GM21390 (cell line): Measurements from ENCODE around the gene SENP8.
"Not testable (repeated sequence)": the region's sequence is repeated elsewhere in the genome, so short reads cannot be mapped to it uniquely, and the experiment has no call there.

Source experiments
- ATAC-seq: cut with Tn5 transposase; IDR thresholded peaks from one replicate; pipeline ENCODE4 v1.9.1; 2021; ENCODE audit not compliant: unreplicated experiment

Gene SENP8

DNA sequence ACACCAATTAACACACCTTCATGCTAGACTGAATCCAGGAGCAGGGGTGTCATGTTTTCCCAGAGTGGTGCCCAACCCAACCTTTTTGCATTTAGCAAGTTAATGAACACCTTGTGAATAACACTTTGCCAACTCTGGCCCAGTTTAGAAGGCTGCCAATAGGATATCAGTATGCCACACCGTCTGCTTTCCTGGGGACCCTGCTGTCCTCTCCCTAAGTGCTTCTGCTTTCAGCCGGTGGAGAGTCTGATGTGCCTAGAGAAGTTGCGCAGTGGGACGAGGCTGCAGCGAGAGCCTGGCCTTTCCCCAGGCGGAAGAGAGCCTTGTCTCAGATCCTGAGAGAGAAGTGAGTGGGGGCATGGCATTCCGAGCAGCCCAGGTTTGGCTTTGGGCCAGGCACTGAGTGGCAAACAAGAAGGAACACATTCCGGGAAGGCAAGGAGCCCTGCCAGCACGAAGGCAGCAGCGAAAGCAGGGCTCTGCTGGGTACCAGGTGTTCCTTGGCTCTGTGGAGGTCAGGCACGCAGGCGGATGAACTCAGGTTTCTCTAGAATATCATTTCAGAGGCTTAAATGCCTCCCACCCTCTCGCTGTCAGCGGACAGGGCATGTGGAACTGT, 36.9 kb downstream of the SENP8 start:
- ATAC-seq: no peak

DNA sequence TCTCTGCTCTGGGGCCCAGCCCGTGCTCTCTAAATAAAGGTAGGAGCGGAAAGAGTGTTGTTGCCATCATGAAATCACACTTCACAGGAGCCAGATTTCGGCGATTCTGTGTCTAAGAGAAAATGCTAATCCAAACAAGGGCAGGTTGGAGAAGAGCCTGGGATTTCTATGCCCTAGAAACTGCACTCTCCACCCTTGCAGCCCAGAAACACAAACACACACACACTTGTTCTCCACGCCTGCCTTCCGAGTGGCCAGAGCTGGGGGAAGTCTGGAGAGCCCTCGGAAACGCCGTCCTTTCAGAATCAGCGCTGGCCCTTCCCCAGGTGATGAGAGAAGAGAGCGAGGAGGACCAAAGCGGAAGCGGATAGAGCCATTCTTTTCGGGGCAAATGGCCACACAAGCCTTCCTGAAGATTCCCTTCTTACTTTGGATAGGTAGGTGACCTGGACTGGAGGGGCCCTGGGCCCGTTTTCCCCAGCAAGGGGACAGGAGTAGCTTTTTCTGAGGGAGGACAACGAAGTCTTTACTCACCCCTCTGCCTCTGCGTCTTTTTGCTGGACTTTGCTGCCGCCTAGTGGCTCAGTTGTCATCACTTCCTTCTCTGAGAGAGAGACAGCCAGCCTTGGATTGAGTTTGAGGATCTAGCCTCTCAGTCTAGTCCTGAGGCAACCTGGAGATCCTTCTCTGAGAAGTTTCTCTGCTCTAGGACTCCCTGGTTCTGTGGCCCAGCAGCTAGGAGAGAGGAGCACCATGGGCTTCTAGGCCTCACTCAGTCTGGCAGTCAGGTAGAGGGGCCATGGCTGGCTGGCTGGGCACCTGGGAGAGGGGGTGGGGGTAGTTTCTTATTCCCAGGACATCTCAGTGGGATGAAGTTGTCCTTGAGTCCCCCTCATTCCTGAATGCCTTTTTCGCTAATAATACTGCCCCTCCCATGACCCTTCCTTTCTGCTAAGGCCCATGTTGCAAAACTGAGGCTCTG, 37.7 kb downstream of the SENP8 start:
- peak; percentile 76 for ATAC-seq

DNA sequence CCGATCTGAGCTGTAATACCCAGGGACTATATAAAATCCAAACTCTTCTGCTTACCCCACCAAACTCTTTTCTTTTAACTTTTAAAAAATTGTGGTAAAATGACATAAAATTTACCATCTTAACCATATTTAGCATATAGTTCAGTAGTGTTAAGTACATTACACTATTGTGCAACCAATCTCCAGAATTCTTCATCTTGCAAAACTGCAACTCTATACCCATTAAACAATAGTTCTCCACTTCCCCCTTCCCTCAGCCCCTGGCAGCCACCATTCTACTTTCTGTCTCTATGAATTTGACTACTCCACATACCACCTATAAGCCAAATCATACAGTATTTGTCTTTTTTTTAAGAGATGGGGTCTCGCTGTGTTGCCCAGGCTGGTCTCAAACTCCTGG, 38.7 kb downstream of the SENP8 start:
- no peak for ATAC-seq

DNA sequence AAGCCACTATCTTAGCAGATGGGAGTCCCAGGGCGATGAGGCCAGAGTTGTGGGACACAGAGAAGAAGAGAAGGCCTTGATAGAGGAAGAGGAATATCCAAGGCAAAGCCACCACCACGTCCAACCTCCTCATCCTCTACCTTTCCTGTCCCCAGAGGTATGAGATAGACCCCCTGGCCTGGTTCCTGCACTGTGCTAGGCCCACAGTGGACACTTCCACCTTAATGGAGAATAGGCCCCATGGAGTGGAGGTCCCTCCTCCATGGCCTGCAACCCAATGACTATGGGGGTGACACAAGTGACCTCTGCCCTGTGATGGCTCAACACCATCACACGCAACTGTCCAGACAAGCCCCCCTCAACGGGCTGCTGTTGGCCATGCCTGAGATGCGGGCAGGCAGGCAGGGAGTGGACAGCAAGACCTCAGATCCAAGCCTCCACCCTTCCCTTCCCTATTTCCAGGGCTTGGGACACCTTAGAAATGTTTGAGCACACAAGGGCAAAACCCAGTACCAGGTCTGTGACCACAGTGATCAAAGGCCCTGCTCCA, 42.6 kb downstream of the SENP8 start:
- ATAC-seq: no peak

DNA sequence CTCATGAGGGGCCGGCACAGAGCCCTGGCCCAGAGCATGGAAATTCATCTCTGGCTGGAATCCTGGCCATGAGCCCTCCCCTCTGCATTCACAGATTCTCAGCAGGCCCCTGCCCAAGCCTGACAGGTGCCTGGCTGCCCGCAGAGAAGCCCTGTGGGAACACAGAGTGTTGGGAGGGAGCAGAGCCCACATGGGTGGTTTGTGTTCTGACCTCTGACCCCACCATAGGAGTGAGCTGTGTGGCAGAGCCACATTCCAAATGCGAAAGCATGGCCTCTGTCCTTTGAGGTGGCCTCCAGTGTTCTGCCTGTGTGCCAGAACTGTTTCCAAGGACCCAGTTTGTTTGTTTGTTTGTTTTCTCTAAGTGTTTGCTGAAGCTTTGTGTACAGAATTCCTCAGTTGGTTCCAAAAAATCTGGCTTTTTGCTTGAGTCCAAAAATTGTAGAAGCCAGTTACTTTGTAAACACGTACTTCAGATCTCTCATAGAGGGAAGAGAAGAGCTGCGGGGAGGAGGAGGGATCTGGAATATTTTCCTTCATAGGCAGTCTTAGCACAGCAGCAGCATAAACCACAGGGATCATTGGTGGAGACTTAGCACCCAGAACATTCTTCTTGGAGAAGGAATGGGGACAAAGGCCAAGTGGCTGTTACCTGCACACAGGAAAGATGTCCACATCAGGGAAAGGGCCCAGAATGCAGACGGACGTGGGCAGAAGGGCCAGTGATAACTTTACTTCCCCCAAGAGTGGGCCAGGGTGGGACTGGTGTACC, 43.3 kb downstream of the SENP8 start:
- no peak for ATAC-seq

DNA sequence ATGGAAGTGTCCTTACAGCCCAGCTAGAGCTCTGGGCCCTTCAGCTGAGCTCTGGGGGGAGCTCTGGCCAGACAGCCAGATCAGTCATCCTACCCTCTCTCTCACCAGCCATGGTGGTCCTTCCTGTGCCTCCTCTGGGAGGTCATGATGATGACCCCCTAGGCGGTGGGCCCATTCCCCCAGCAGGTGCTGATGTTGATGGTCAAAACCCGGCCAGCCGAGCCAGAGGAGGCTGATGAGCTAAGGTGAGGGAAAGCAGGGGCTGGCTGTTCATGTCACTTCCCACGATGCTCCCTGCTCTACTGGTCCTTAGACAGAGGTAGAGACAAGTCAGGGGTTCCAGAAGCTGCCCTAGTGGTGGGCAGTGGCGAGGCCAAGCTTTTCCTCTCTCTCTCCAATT, 44.4 kb downstream of the SENP8 start:
- no peak for ATAC-seq

DNA sequence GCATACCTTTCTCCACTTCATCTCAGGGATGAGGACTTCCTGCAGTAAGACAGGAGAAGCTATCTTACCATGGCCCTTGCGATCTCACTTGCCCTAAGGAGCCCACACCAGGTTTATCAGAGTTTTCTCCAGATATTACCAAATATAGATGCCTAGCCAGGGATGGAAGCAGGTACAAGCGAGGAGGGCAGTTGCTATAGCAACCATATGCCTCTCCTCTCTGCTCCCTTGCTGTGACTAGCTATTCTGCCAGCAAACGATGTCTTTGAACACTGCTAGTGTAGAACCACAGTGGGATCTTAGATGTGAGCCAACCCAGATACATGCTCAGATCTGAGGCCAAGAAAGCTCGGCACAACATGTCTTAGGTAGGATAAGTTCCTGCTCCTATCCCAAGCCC, 45.5 kb downstream of the SENP8 start:
- no peak for ATAC-seq

DNA sequence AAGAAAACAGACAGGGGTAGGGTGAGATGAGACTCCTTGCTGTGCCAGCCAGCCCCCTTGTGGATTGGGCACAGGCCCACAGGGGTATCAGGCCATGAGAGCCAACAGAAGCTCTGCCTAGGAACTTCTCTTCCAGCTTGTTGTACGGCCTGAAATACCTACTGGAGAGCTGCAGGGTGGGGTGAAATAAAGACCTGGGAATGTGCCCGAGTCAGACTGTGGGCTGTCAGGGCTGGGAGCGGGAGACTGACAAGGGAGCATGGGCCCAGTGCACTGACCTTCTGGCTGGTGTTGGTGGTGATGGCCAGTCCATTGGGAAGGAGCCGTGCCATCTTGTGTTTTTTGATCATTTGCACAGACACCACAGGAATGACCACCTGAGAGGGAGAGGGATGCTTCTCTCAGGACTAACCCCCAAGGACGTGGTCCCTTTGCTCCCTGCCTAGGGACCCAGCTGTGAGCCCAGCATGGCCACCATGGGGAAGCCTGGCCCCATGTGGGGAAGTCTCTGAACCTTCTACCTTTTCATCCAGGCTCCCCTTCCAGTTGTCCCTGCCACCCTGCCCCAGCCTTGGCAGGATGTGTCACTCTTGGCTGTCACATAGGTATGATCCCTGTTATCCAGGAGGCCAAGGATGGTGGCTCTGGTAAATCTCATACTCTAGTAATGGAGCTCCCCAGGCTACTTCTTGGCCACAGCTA, 48.7 kb downstream of the SENP8 start:
- ATAC-seq: no peak

DNA sequence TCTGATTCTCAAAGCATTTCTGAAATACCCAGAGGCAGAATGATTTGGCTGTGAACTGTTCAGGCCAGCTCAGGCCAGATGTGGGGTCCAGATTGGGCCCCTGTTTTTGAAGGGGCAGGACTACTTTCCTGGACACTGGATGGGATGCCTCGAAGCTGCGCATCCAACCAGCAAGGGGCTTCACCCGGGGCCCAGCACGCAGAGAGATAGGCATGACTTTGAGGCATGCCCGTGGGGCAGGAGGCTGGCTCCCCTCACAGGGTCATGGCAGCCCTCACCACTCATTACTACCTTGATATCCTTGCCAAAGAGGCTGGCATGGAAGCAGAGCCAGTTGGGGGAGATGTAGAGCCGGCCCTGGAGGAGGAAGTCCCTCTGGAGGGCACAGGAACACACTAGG, 49.2 kb downstream of the SENP8 start:
- ATAC-seq: no peak

DNA sequence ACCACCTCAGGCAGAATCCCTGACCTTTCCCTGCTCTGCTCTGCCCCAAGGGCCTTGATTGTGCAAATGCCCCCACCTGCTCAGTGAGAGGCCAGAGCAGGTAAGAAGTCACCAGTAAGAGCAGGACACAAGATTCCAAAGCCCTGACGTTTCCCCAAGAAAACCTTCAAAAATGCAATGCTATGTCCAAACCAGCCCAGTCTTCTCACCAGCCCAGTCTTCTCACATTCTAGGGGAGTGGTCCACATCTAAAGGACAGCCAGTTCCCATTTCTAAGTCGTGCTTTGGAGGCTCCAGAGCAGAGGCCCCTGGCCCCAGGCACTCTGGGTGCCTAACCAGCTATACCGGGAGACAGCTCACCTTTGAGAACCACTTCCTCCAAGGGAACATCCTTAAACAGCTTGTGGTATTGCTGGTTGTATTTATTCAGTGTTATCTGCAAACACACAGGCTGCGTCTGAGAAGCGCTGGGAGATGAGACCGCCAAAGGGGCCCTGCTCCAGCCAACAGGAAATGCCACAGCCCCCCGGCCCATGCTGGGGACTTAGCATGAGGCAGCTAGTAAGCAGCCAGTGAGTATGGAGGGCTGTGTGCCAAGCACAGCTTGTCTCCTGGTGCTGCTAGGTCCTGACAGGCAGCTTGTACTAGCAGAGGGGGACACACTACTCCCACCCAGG, 50.1 kb downstream of the SENP8 start:
- no peak for ATAC-seq

DNA sequence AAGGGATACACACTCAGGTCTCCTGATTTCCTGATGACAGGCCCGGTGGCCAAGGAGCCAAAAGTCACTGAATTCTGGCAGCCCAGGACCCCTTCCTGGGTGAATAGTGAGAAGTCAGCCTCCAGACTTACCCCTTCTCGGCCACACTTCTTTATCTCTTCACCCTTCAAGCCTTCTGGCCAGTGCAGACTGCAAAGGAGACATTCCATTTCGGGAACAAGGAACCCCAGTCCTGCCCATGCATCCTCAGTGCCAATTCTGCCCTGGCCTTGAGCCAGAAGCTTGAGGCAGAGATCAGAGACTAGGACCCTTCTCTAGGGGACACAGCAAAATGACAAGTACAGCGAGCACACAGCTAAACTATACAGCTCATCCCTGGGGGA, 50.6 kb downstream of the SENP8 start:
- no peak for ATAC-seq

DNA sequence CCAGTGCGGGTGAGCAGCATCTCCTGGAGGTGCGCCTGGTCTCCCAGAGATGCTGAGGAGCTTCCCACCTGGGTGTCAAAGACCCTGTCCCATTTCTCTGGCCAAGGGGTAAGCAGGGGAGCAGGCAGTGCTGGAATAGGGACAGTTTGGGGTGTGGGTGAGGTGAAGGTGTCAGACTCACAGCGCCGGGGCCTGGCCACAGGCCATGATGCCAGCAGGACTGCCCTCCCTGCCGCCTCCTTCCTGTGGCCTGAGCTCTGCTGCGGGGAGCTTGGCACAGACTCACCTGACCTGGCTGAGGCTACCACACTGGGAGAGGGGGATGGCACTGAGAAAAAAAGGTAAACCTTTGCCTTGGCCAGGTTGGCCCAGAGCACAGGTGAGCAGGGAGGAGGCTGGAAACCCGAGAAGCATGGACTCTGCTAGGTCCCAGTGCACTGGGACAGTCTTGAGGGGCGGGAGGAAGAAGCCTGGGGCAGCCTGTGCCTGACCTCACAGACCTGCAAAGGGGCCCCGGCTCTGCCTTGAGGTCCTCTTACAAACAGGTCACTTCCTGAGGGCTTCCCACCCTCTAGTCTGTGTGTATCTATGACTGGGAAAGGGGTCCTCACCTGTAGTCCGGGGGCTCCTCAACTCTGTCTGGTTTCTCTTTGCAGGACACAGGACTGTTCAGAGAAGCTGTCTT, 51.2 kb downstream of the SENP8 start:
- no peak for ATAC-seq

DNA sequence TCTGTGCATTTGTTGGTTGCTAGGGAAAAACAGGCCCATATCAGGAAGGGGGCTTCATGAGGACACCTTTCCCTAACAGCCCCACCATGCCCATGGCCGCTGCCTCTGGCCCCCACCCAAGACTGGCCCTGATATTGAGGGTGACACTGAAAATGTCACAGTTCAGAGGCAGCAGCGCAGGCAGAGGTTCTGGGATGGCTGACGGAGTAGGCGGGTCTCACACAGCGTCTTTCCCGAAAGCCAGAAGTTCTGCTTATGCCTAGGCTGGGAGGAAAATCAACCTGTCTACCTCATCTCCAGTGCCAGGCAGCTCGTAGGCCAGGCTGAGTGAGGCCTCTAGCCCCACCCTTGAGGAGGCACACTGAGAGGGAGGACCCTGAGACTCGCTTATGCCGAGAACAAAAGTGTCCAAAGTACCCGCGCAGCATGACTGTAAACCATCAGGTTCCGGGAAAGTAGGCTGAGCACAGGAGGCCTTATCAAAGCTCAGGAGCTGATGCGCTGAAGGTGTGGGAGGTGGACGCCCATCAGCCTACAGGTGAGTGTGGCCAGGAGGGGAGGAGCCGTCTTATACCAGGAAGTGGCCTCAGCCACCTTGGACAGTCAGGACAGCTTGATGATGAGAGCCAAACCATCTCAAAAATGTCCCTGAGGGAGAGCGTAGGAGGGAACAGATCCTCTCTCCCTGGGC, 51.9 kb downstream of the SENP8 start:
- no peak for ATAC-seq

DNA sequence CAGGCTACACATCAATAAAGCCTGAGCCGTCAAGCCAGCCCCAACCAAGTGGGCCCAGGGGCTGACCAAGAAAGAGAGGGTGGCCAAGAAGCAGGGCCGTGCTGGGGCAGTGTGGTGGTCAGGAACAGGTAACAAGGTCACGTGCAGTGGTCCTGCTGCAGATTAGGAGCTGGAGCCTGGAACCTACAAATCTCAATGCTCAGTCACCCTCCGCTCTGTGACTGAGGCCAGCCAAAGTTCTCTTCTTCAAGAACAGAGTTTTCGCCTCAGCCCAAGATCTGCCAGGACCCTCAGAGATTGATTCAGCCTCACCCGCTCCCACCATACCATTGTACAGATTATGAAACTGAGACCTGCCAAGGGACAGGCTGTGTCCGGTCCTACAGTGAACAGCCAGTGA, 52.5 kb downstream of the SENP8 start:
- ATAC-seq: no peak

DNA sequence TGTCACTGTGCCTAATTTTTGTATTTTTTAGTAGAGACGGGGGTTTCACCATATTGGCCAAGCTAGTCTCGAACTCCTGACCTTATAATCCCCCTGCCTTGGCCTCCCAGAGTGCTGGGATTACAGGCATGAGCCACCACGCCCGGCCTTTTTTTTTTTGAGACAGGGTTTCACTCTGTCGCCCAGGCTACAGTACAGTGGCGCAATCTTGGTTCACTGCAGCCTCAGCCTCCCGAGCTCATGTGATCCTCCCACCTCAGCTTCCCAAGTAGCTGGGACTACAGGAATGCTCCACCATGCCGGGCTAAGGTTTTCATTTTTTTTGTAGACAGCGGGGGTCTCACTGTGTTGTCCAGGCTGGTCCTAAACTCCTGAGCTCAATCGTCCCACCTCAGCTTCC, 53.8 kb downstream of the SENP8 start:
- not testable (repeated sequence) for ATAC-seq

DNA sequence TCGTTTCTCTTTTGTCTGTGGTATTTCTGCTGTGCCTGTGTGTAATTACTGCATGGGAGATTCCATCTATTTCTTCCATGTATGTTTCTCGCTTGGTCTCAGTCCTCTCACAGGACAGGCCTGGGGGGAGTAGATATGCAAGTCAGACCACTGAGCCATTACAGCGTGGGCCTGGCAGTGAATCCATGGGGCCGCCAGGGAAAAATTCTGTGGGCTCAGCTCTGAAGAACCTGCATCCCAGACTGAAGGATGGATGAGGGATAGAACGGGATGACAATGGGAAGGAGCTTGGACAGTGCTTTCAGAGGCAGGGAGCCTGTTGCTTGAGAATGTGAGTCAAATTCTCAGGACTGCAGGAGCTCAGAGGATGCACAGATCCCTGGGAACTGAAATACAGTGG, 54.6 kb downstream of the SENP8 start:
- no peak for ATAC-seq

DNA sequence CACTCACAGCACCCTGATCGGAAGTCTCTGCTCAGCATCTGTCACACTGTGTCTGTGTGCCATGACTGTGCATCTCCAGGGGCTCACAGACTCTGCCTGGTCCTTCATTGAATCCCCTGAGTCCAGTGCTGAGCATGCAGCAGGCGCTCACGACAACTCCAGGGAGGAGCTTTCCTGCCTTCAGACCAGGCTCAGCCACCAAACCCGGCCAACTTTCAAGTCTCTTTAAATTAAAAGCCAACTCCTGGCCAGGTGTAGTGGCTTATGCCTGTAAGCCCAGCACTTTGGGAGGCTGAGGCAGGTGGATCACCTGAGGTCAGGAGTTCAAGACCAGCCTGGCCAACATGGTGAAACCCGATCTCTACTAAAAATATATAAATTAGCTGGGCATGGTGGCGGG, 55.2 kb downstream of the SENP8 start:
- no peak for ATAC-seq

DNA sequence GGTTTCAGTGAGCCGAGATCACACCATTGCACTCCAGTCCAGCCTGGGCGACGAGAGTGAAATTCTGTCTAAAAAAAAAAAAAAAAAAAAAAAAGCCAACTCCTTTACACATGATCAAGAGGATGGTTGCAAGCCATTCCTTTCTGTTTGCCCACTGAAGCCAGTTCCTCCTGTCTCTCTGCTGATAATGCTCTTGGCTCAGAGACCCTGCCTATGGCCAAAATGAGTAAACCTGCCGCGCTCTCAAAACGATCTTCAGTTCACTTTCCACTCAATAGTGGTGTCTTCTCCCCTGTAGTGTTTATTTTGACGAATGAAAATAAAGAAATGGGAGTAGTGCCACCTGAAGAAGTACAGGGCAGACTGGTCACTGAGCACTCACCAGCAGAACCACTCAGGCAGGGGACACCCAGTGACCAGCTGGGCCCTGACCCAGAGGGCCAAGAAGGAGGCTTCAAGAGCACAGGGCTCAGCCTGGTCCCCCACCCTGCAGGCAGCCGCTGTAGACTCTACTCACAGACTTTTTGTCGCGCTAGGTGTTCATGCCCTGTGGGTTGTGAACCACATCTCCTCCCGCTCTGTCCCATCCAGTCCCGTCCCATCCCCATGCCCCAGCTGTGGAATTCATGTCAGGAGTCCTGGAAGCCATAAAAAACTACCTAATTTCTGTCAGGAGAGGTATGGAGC, 55.8 kb downstream of the SENP8 start:
- ATAC-seq: no peak
